PFSK-1 (cell line): Measurements from ENCODE around the gene VAT1L.

Source experiments
- FOXP2 ChIP-seq: optimal IDR thresholded peaks from 2 replicates; pipeline ENCODE3; 2011; ENCODE audit warnings: borderline replicate concordance, control low read depth, inconsistent platforms; ENCODE audit not compliant: insufficient read depth; ENCODE audit errors: extremely low read length, extremely low read depth
- POLR2AphosphoS5 ChIP-seq: IDR thresholded peaks from 2 replicates; pipeline ENCODE4 v1.6.1; 2012; ENCODE audit warnings: low read depth, mild to moderate bottlenecking, control low read depth, low read length, moderate library complexity
- REST ChIP-seq, 2 experiments: IDR thresholded peaks; 2 replicates each; pipeline versions ENCODE4 v1.6.1 to v1.8.0; 2011 to 2012; ENCODE audit warnings: low read depth in 2 of 2, low read length in 2 of 2, control low read depth in 1 of 2, inconsistent platforms in 1 of 2, mild to moderate bottlenecking in 1 of 2, moderate library complexity in 1 of 2; ENCODE audit not compliant: insufficient read depth in 1 of 2
- SIN3A ChIP-seq: IDR thresholded peaks from 2 replicates; pipeline ENCODE4 v1.6.1; 2012; ENCODE audit warnings: mild to moderate bottlenecking, low read length, moderate library complexity, borderline replicate concordance; ENCODE audit not compliant: insufficient read depth
- TAF1 ChIP-seq: IDR thresholded peaks from 2 replicates; pipeline ENCODE4 v1.6.1; 2012; ENCODE audit warnings: low read length, control low read depth, borderline replicate concordance; ENCODE audit not compliant: insufficient read depth

VAT1L gene

GRCh38 chr16:77929004-77929403 lies 140.6 kb downstream of the VAT1L start:
- TF ChIP-seq FOXP2: no peak
- no peak for TF ChIP-seq POLR2AphosphoS5
- no peak for TF ChIP-seq REST (IDR thresholded peaks at IDR 0.05; ENCODE audit: insufficient read depth in 1 of 2, low read depth in 2 of 2, low read length in 2 of 2)
- no peak for TF ChIP-seq TAF1
- no peak for TF ChIP-seq SIN3A

- TF ChIP-seq POLR2AphosphoS5 (no peak), FOXP2 (no peak), TAF1 (no peak), REST (IDR thresholded peaks at IDR 0.05; ENCODE audit: insufficient read depth in 1 of 2, low read depth in 2 of 2, low read length in 2 of 2) (no peak), SIN3A (no peak)
Observed at GRCh38 chr16:77931058-77931457, 142.7 kb downstream of the VAT1L start.

- TF ChIP-seq SIN3A (no peak), POLR2AphosphoS5 (no peak)
Observed at GRCh38 chr16:77937473-77938149, 149.2 kb downstream of the VAT1L start.

- TF ChIP-seq POLR2AphosphoS5: no peak
- TF ChIP-seq REST (IDR thresholded peaks at IDR 0.05; ENCODE audit: insufficient read depth in 1 of 2, low read depth in 2 of 2, low read length in 2 of 2): no peak
- no peak for TF ChIP-seq SIN3A
- no peak for TF ChIP-seq FOXP2
- no peak for TF ChIP-seq TAF1
Observed at GRCh38 chr16:77938913-77939312, 150.5 kb downstream of the VAT1L start.

- TF ChIP-seq POLR2AphosphoS5 (no peak), REST (IDR thresholded peaks at IDR 0.05; ENCODE audit: insufficient read depth in 1 of 2, low read depth in 2 of 2, low read length in 2 of 2) (no peak), SIN3A (no peak), TAF1 (no peak), FOXP2 (no peak)
Observed at GRCh38 chr16:77939968-77940367, 151.6 kb downstream of the VAT1L start.
